ENCODE data around the gene DBX1. TPM values are rescaled to one million over a fixed set of nuclear protein-coding genes. Genes with fewer than 3 reads are reported as not detected.

DBX1 gene
- not detected for total RNA-seq

DNA sequence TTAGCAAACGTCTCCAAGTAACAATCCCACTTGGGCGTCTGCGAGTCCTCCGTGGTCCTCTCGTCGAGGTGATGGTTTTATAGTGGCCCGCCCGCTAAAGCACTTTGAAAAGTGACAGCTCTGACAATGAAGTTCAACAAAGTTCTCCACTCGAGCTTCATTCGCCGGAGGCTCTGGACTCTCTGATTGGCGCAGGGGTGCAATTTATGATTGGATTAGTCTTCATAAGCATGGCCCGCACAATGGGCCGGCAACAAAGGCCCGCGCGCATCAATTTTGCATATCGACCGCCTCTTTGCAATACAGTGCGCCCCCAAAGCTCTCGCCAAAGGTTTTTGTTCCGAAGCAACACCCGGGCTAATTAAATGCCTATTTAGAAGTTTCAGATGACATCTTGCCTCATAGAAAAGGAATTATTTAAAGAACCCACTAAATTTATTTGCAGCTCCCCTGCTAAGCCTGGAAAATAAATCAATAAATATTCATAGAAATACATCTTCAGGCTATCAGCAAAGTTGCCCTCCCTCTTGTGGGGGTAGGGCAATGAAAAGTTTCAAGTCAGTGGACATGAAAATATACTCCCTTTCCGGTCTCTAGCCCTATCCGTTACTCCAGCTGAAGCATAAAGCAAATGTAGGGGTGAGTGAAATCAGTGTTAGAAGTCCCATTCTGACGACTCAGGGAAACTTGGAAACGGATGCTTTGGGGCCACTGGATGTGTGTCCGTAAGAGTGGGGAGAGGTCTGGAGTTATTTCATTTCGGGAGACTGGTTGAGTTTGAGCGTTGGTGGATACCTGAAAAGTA, at the start of gene DBX1:
Gene DBX1, minus strand, starts transcription at position 51 of the 805 bp plus-strand sequence. CDS start 151 bp downstream, outside the sequence.

Other genes with a start within 250 kb of the DBX1 start
- 2.8 TPM for gene HTATIP2, start 203.2 kb upstream of the DBX1 start, total RNA-seq
- gene PRMT3, start 227.2 kb upstream of the DBX1 start, total RNA-seq, result 25.7 TPM